GM23338 (cell line): ENCODE results near the gene RAP1B. TPM values are rescaled to one million over a fixed set of nuclear protein-coding genes. Genes with fewer than 3 reads are reported as not detected.

Experiments used
- ATAC-seq: fragments of 200-7000 bp; cut with Tn5 transposase; 3 replicates; pipeline ENCODE4 v1.9.1; 2020
- DNase-seq: peaks from one replicate; pipeline ENCODE4 v3.0.0-alpha.2; 2015; ENCODE audit warnings: low spot score
- H2AFZ ChIP-seq: fragments of 200-600 bp; sonication (generic); 2 replicates; pipeline ENCODE4 v1.8.0; 2016; ENCODE audit warnings: antibody characterized with exemption, mild to moderate bottlenecking, moderate library complexity
- H3F3A ChIP-seq: fragments of 200-600 bp; sonication (generic); replicated peaks from 2 replicates; pipeline ENCODE4 v1.8.0; 2017; ENCODE audit warnings: antibody characterized with exemption, mixed run types, low read depth
- H3K27ac ChIP-seq: fragments of 200-600 bp; sonication (generic); 2 replicates; pipeline ENCODE4 v1.6.1; 2016; ENCODE audit warnings: low read depth
- H3K27me3 ChIP-seq: fragments of 200-600 bp; sonication (generic); 2 replicates; pipeline ENCODE4 v1.8.0; 2016; ENCODE audit warnings: mild to moderate bottlenecking, mixed run types, moderate library complexity; ENCODE audit not compliant: insufficient read depth
- H3K36me3 ChIP-seq: fragments of 200-600 bp; sonication (generic); 2 replicates; pipeline ENCODE4 v1.8.0; 2016; ENCODE audit warnings: mild to moderate bottlenecking; ENCODE audit not compliant: insufficient read depth
- H3K4me1 ChIP-seq: fragments of 200-600 bp; sonication (generic); 2 replicates; pipeline ENCODE4 v1.8.0; 2016; ENCODE audit warnings: mild to moderate bottlenecking, moderate library complexity; ENCODE audit not compliant: insufficient read depth
- H3K4me2 ChIP-seq: fragments of 200-600 bp; sonication (generic); 2 replicates; pipeline ENCODE4 v1.7.1; 2017; ENCODE audit warnings: mixed run types
- H3K4me3 ChIP-seq: fragments of 200-600 bp; sonication (generic); 2 replicates; pipeline ENCODE4 v1.6.1; 2016; ENCODE audit warnings: mixed run types
- H3K79me2 ChIP-seq: fragments of 200-600 bp; sonication (generic); replicated peaks from 2 replicates; pipeline ENCODE4 v1.8.0; 2017; ENCODE audit warnings: mild to moderate bottlenecking; ENCODE audit not compliant: insufficient read depth
- H3K9me2 ChIP-seq: fragments of 200-600 bp; sonication (generic); 2 replicates; pipeline ENCODE4 v1.8.0; 2017; ENCODE audit not compliant: insufficient read depth
- H4K20me1 ChIP-seq: fragments of 200-600 bp; sonication (generic); replicated peaks from 2 replicates; pipeline ENCODE4 v1.8.0; 2017; ENCODE audit warnings: mild to moderate bottlenecking; ENCODE audit not compliant: insufficient read depth
- H3K27ac Mint-ChIP-seq: 2 replicates; pipeline ENCODE4 v1.8.0; 2020; ENCODE audit warnings: inconsistent platforms, mild to moderate bottlenecking, moderate library complexity, mixed read lengths
- H3K27me3 Mint-ChIP-seq: 3 replicates; pipeline ENCODE4 v1.8.0; 2022; ENCODE audit warnings: low read depth, mild to moderate bottlenecking, moderate library complexity, mixed read lengths, inconsistent platforms; ENCODE audit not compliant: insufficient read depth, poor library complexity
- H3K36me3 Mint-ChIP-seq: 3 replicates; pipeline ENCODE4 v1.8.0; 2021; ENCODE audit warnings: low read depth, mild to moderate bottlenecking, inconsistent platforms, moderate library complexity, mixed read lengths
- H3K4me1 Mint-ChIP-seq: 3 replicates; pipeline ENCODE4 v1.8.0; 2020; ENCODE audit warnings: mild to moderate bottlenecking, inconsistent platforms, mixed read lengths
- H3K4me3 Mint-ChIP-seq: 3 replicates; pipeline ENCODE4 v1.8.0; 2021; ENCODE audit warnings: moderate library complexity, mild to moderate bottlenecking, inconsistent platforms, mixed read lengths
- H3K9me3 Mint-ChIP-seq: 3 replicates; pipeline ENCODE4 v1.8.0; 2020; ENCODE audit warnings: moderate library complexity, mild to moderate bottlenecking, inconsistent platforms, mixed read lengths
- CREB1 ChIP-seq: fragments of 250-450 bp; sonication (Bioruptor Pico); IDR thresholded peaks from 2 replicates; pipeline ENCODE4 v1.5.0; 2020; ENCODE audit warnings: low read depth, mild to moderate bottlenecking, moderate library complexity
- ETS1 ChIP-seq: IDR thresholded peaks from 2 replicates; pipeline ENCODE4 v1.6.1; 2016; ENCODE audit warnings: antibody characterized with exemption
- EZH2 ChIP-seq: fragments of 200-600 bp; sonication (generic); IDR thresholded peaks from one replicate; pipeline ENCODE4 v1.8.0; 2017; ENCODE audit warnings: antibody characterized with exemption, mild to moderate bottlenecking, low read depth; ENCODE audit not compliant: unreplicated experiment
- JUNB ChIP-seq: IDR thresholded peaks from one replicate; pipeline ENCODE4 v1.6.1; 2016; ENCODE audit warnings: antibody characterized with exemption; ENCODE audit not compliant: unreplicated experiment
- NANOG ChIP-seq: IDR thresholded peaks from 2 replicates; pipeline ENCODE4 v1.6.1; 2016; ENCODE audit warnings: antibody characterized with exemption, borderline replicate concordance
- ZNF114 ChIP-seq: fragments of 250-450 bp; sonication (Bioruptor Pico); IDR thresholded peaks from 2 replicates; pipeline ENCODE4 v1.5.0; 2020; ENCODE audit warnings: mild to moderate bottlenecking, moderate library complexity
- ZNF331 ChIP-seq: fragments of 250-450 bp; sonication (Bioruptor Pico); IDR thresholded peaks from 2 replicates; pipeline ENCODE4 v1.5.0; 2020; ENCODE audit warnings: low read depth, mild to moderate bottlenecking, moderate library complexity
- polyA plus RNA-seq: library from polyadenylated mRNA; unstranded; fragments of >200 nt; fragmentation: Nextera tagmentation; extraction: Ambion mirVana; gene quantifications from 2 replicates; pipeline ENCODE4 v1.2.1, GENCODE V29; 2016
- small RNA-seq: library from RNA; depleted of rRNA; stranded (forward); fragments of <200 nt; gene quantifications from one replicate; pipeline ENCODE3, GENCODE V24; 2014; ENCODE audit warnings: low replicate concordance
- total RNA-seq: library from RNA; depleted of rRNA; stranded (reverse); fragments of >200 nt; shearing (Covaris generic); gene quantifications from 2 replicates; pipeline ENCODE4 v1.2.3, GENCODE V29; 2014; rRNA removed
- TF ChIP-seq, protein P1 (sequence below): IDR thresholded peaks from one replicate; pipeline ENCODE4 v1.6.1; 2018; ENCODE audit warnings: antibody characterized with exemption; ENCODE audit not compliant: unreplicated experiment
- TF ChIP-seq, protein P2 (sequence below), 2 experiments: fragments of 200-600 bp in 1 of 2; sonication (generic) in 1 of 2; conservative IDR thresholded peaks; 2 replicates each; pipeline versions ENCODE4 v1.5.1 to v1.6.1; 2016 to 2017; ENCODE audit warnings: antibody characterized with exemption in 2 of 2, low read depth in 2 of 2, mild to moderate bottlenecking in 2 of 2, moderate library complexity in 1 of 2

The RAP1B gene
- total and polyA plus RNA-seq, 2 experiments from 2014 or later, result 90.6 to 128 TPM

DNA sequence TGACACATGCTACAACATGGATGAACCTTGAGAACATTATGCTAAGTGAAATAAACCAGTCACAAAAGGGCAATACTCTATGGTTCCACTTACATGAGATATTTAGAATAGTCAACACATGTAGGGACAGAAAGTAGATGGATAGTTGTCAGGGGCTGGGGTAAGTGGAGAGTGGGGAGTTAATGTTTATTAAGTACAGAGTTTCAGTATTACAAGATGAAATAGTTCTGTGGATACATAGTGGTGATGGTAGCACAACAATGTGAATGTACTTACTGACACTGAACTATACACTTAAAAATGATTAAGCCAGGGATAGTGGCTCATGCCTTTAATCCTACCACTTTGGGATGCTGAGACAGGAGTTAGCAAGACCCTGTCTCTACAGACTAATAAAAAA, 84.8 kb downstream of the RAP1B start (continued):
- TF ChIP-seq, protein P1, sequence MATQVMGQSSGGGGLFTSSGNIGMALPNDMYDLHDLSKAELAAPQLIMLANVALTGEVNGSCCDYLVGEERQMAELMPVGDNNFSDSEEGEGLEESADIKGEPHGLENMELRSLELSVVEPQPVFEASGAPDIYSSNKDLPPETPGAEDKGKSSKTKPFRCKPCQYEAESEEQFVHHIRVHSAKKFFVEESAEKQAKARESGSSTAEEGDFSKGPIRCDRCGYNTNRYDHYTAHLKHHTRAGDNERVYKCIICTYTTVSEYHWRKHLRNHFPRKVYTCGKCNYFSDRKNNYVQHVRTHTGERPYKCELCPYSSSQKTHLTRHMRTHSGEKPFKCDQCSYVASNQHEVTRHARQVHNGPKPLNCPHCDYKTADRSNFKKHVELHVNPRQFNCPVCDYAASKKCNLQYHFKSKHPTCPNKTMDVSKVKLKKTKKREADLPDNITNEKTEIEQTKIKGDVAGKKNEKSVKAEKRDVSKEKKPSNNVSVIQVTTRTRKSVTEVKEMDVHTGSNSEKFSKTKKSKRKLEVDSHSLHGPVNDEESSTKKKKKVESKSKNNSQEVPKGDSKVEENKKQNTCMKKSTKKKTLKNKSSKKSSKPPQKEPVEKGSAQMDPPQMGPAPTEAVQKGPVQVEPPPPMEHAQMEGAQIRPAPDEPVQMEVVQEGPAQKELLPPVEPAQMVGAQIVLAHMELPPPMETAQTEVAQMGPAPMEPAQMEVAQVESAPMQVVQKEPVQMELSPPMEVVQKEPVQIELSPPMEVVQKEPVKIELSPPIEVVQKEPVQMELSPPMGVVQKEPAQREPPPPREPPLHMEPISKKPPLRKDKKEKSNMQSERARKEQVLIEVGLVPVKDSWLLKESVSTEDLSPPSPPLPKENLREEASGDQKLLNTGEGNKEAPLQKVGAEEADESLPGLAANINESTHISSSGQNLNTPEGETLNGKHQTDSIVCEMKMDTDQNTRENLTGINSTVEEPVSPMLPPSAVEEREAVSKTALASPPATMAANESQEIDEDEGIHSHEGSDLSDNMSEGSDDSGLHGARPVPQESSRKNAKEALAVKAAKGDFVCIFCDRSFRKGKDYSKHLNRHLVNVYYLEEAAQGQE, result no peak
- no peak for TF ChIP-seq ETS1
- TF ChIP-seq JUNB, result no peak
- no peak for TF ChIP-seq EZH2
- TF ChIP-seq ZNF331 (CRISPR knock-in tag), result no peak

- DNase-seq, result no peak
- peaks cover 2% of the 10 kb centered on the region for H3K27me3 Mint-ChIP-seq
- Histone ChIP-seq H3K27me3 (no peaks in the 10 kb centered on the region), H3K4me1 (no peaks in the 10 kb centered on the region), H2AFZ (no peak overlapping the region), H3K9me2 (no peaks in the 10 kb centered on the region), H3K4me2 (no peak overlapping the region), H4K20me1 (peaks cover 2% of the 10 kb centered on the region), H3F3A (no peaks in the 10 kb centered on the region), H3K36me3 (peaks cover 76% of the 10 kb centered on the region), H3K79me2 (no peaks in the 10 kb centered on the region), H3K4me3 (no peak overlapping the region), H3K27ac (no peak overlapping the region)
- no peak for ATAC-seq
- H3K4me3 Mint-ChIP-seq, result no peak overlapping the region
- no peak for TF ChIP-seq ZNF114
- no peak for TF ChIP-seq JUNB
- TF ChIP-seq CREB1, result no peak
- no peak for TF ChIP-seq ZNF331 (CRISPR knock-in tag)
- TF ChIP-seq, protein P2, sequence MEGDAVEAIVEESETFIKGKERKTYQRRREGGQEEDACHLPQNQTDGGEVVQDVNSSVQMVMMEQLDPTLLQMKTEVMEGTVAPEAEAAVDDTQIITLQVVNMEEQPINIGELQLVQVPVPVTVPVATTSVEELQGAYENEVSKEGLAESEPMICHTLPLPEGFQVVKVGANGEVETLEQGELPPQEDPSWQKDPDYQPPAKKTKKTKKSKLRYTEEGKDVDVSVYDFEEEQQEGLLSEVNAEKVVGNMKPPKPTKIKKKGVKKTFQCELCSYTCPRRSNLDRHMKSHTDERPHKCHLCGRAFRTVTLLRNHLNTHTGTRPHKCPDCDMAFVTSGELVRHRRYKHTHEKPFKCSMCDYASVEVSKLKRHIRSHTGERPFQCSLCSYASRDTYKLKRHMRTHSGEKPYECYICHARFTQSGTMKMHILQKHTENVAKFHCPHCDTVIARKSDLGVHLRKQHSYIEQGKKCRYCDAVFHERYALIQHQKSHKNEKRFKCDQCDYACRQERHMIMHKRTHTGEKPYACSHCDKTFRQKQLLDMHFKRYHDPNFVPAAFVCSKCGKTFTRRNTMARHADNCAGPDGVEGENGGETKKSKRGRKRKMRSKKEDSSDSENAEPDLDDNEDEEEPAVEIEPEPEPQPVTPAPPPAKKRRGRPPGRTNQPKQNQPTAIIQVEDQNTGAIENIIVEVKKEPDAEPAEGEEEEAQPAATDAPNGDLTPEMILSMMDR (conservative IDR thresholded peaks at IDR 0.05; ENCODE audit: low read depth in 2 of 2), result no peak
- TF ChIP-seq NANOG, result no peak
- H3K4me1 Mint-ChIP-seq, result no peaks in the 10 kb centered on the region
- H3K9me3 Mint-ChIP-seq, result no peaks in the 10 kb centered on the region
- H3K27ac Mint-ChIP-seq, result no peak overlapping the region
- H3K36me3 Mint-ChIP-seq, result peaks cover 68% of the 10 kb centered on the region
These were observed 88.8 kb downstream of the RAP1B start for GRCh38 chr12:68699486-68699885.

Small RNAs within 50 kb of the gene (small RNA-seq; reads per million reads assigned to genes)
- gene RF00017, result not detected
- not detected for gene SNORA70G

Other genes with a start within 250 kb of the RAP1B start
- gene NUP107, start 76.1 kb downstream of the RAP1B start, total RNA-seq, result 124 and 152 TPM in 2 replicates
- gene NUP107, start 76.1 kb downstream of the RAP1B start, polyA plus RNA-seq, result 94.2 and 123 TPM in 2 replicates
- gene SLC35E3, start 135.3 kb downstream of the RAP1B start, total RNA-seq, result 1.5 and 5.5 TPM in 2 replicates
- gene SLC35E3, start 135.3 kb downstream of the RAP1B start, polyA plus RNA-seq, result 11.4 and 13.8 TPM in 2 replicates
- gene MDM2, start 197.3 kb downstream of the RAP1B start, total RNA-seq, result 85.4 and 105 TPM in 2 replicates
- gene MDM2, start 197.3 kb downstream of the RAP1B start, polyA plus RNA-seq, result 136 and 160 TPM in 2 replicates